ENCODE results near the gene IDH3G.

GRCh38 chrX:153820601-153821000 lies 26.4 kb upstream of the IDH3G start:
- TF ChIP-seq CTCF (IDR thresholded peaks at IDR 0.05) (no peak), POLR2A (IDR thresholded peaks at IDR 0.05) (no peak)
